Liver (tissue), 9 donors: ENCODE data around the gene GSK3B. TPM values are rescaled to one million over a fixed set of nuclear protein-coding genes. Genes with fewer than 3 reads are reported as not detected.

Experiments used
- DNase-seq: peaks from one replicate; pipeline ENCODE4 v3.0.0-alpha.2; 2017; ENCODE audit warnings: low spot score
- H3K27ac ChIP-seq, 2 donors: one replicate each; pipeline ENCODE4 v1.7.0; 2013; ENCODE audit warnings: inconsistent platforms in 2 of 2, low read length in 2 of 2, control low read depth in 1 of 2, low read depth in 1 of 2, mild to moderate bottlenecking in 1 of 2
- H3K27me3 ChIP-seq, 4 donors: one replicate each; pipeline versions ENCODE4 v1.6.1 to v1.7.0; 2013; ENCODE audit warnings: low read length in 3 of 4, inconsistent platforms in 1 of 4, mild to moderate bottlenecking in 1 of 4, moderate library complexity in 1 of 4; ENCODE audit not compliant: control insufficient read depth in 4 of 4, insufficient read depth in 4 of 4
- H3K36me3 ChIP-seq, 4 donors: one replicate each; pipeline versions ENCODE4 v1.6.1 to v1.7.0; 2013; ENCODE audit warnings: low read length in 3 of 4, mild to moderate bottlenecking in 3 of 4, low read depth in 1 of 4, moderate library complexity in 1 of 4; ENCODE audit not compliant: control insufficient read depth in 4 of 4, insufficient read depth in 3 of 4
- H3K4me1 ChIP-seq, 4 donors: one replicate each; pipeline versions ENCODE4 v1.6.1 to v1.7.0; 2013; ENCODE audit warnings: low read length in 3 of 4, mild to moderate bottlenecking in 3 of 4, moderate library complexity in 1 of 4; ENCODE audit not compliant: control insufficient read depth in 4 of 4, insufficient read depth in 4 of 4
- H3K4me3 ChIP-seq, 3 donors: one replicate each; pipeline versions ENCODE4 v1.6.1 to v1.7.0; 2013; ENCODE audit warnings: low read length in 3 of 3, control low read depth in 1 of 3, low read depth in 1 of 3, mild to moderate bottlenecking in 1 of 3
- H3K9ac ChIP-seq, 2 donors: one replicate each; pipeline ENCODE4 v1.7.0; 2013; ENCODE audit warnings: low read length in 2 of 2, mild to moderate bottlenecking in 2 of 2, moderate library complexity in 2 of 2, control low read depth in 1 of 2, low read depth in 1 of 2
- H3K9me3 ChIP-seq, 4 donors: one replicate each; pipeline versions ENCODE4 v1.6.1 to v1.7.0; 2013; ENCODE audit warnings: low read length in 3 of 4; ENCODE audit not compliant: control insufficient read depth in 4 of 4
- ATF3 ChIP-seq: IDR thresholded peaks from 2 replicates; pipeline ENCODE4 v1.6.1; 2016; ENCODE audit warnings: antibody characterized with exemption
- EGR1 ChIP-seq, 2 donors: IDR thresholded peaks; 2 replicates each; pipeline ENCODE4 v1.6.1; 2016 to 2018; ENCODE audit warnings: antibody characterized with exemption in 2 of 2, low read depth in 2 of 2
- FOXA1 ChIP-seq: IDR thresholded peaks from 2 replicates; pipeline ENCODE4 v1.6.1; 2016; ENCODE audit warnings: antibody characterized with exemption
- FOXA2 ChIP-seq: IDR thresholded peaks from 2 replicates; pipeline ENCODE4 v1.6.1; 2016; ENCODE audit warnings: antibody characterized with exemption
- HNF4A ChIP-seq, 2 donors: conservative IDR thresholded peaks; 2 replicates each; pipeline ENCODE4 v1.6.1; 2016; ENCODE audit warnings: antibody characterized with exemption in 2 of 2, mild to moderate bottlenecking in 2 of 2
- HNF4G ChIP-seq: IDR thresholded peaks from 2 replicates; pipeline ENCODE4 v1.6.1; 2016; ENCODE audit warnings: antibody characterized with exemption
- JUND ChIP-seq, 2 donors: IDR thresholded peaks; 2 replicates each; pipeline ENCODE4 v1.6.1; 2016; ENCODE audit warnings: antibody characterized with exemption in 2 of 2
- MAX ChIP-seq: IDR thresholded peaks from 2 replicates; pipeline ENCODE4 v1.6.1; 2016; ENCODE audit warnings: antibody characterized with exemption
- NR2F2 ChIP-seq: IDR thresholded peaks from 2 replicates; pipeline ENCODE4 v1.6.1; 2016; ENCODE audit warnings: antibody characterized with exemption
- RXRA ChIP-seq, 2 donors: IDR thresholded peaks; 2 replicates each; pipeline ENCODE4 v1.6.1; 2017 to 2018; ENCODE audit warnings: antibody characterized with exemption in 2 of 2, mild to moderate bottlenecking in 1 of 2
- SP1 ChIP-seq: IDR thresholded peaks from 2 replicates; pipeline ENCODE4 v1.6.1; 2018; ENCODE audit warnings: antibody characterized with exemption, mild to moderate bottlenecking
- TAF1 ChIP-seq: conservative IDR thresholded peaks from 2 replicates; pipeline ENCODE4 v1.6.1; 2016; ENCODE audit warnings: antibody characterized with exemption, mild to moderate bottlenecking
- YY1 ChIP-seq: IDR thresholded peaks from 2 replicates; pipeline ENCODE4 v1.6.1; 2016; ENCODE audit warnings: antibody characterized with exemption, mild to moderate bottlenecking
- ZBTB33 ChIP-seq: IDR thresholded peaks from 2 replicates; pipeline ENCODE4 v1.6.1; 2016; ENCODE audit warnings: antibody characterized with exemption
- whole genome bisulfite sequencing: extraction: QIAGEN DNeasy Blood & Tissue Kit; methylation state at CpG from one replicate; pipeline ENCODE4 v1.1.7; 2013; 5-methylcytosine and 5-hydroxymethylcytosine counted together
- polyA plus RNA-seq, 2 donors: library from polyadenylated mRNA; stranded (reverse) in 1 of 2; unstranded in 1 of 2; fragments of 200-250 nt in 1 of 2; fragments of >200 nt in 1 of 2; fragmentation: Nextera tagmentation in 1 of 2; extraction: Ambion mirVana in 1 of 2; gene quantifications; one replicate each; pipeline versions ENCODE4 v1.2.1 to v1.2.3, GENCODE V29; 2013 to 2015
- total RNA-seq, 2 donors: library from RNA; depleted of rRNA; stranded (reverse); fragments of >200 nt; gene quantifications; one replicate each; pipeline ENCODE4 v1.2.3, GENCODE V29; 2014
- TF ChIP-seq, protein P1 (sequence below): fragments of 150-350 bp; IDR thresholded peaks from 2 replicates; pipeline ENCODE4 v1.5.1; 2017; ENCODE audit warnings: improper control_type of control experiment, low read depth, low read length; ENCODE audit not compliant: missing input control
- TF ChIP-seq, protein P2 (sequence below): IDR thresholded peaks from 2 replicates; pipeline ENCODE4 v1.6.1; 2016; ENCODE audit warnings: antibody characterized with exemption, mild to moderate bottlenecking
- donor health status: healthy.
- donor health status: healthy.
- donor health status: healthy.
- donor health status: healthy.
- donor health status: healthy.

Gene GSK3B
- total and polyA plus RNA-seq, 4 donors: 10.5 to 20.8 (median 18.5) TPM

GRCh38 chr3:120111898-120112297 is 17.7 kb upstream of the GSK3B start (continued):
- TF ChIP-seq, protein P1, sequence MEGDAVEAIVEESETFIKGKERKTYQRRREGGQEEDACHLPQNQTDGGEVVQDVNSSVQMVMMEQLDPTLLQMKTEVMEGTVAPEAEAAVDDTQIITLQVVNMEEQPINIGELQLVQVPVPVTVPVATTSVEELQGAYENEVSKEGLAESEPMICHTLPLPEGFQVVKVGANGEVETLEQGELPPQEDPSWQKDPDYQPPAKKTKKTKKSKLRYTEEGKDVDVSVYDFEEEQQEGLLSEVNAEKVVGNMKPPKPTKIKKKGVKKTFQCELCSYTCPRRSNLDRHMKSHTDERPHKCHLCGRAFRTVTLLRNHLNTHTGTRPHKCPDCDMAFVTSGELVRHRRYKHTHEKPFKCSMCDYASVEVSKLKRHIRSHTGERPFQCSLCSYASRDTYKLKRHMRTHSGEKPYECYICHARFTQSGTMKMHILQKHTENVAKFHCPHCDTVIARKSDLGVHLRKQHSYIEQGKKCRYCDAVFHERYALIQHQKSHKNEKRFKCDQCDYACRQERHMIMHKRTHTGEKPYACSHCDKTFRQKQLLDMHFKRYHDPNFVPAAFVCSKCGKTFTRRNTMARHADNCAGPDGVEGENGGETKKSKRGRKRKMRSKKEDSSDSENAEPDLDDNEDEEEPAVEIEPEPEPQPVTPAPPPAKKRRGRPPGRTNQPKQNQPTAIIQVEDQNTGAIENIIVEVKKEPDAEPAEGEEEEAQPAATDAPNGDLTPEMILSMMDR: no peak
- TF ChIP-seq FOXA1 (no peak), ZBTB33 (no peak), EGR1 (IDR thresholded peaks at IDR 0.05; ENCODE audit: low read depth in 2 of 2) (no peak), NR2F2 (no peak)

DNA sequence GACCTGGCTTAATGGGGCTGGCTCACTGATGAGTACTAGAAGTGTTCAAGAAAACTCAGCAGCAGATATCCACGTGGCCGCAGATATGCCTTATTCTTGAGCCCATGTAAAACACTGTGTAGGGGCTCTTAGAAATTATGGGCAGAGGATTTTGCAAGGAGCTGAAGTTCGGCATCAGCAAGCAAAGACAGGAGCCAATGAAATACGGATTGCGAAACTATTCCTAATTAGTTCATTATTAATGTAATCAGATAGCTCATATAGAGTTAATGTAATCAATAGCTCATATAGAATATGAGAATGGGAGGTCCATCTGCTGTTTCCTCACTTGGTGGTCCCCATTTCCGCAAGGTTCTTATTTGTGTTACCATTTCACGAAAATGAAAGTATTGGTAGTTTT is 9.0 kb upstream of the GSK3B start:
- peaks cover 0 to 9% (median 7%) of the 10 kb centered on the region in 4 donors for H3K4me1 ChIP-seq
- TF ChIP-seq JUND (IDR thresholded peaks at IDR 0.05) (no peak), HNF4G (no peak), EGR1 (IDR thresholded peaks at IDR 0.05; ENCODE audit: low read depth in 2 of 2) (no peak), YY1 (no peak), RXRA (IDR thresholded peaks at IDR 0.05) (no peak), SP1 (no peak), MAX (no peak), NR2F2 (no peak), ATF3 (no peak), HNF4A (conservative IDR thresholded peaks at IDR 0.05) (no peak), TAF1 (no peak), FOXA2 (no peak)
- TF ChIP-seq, protein P1: no peak
- TF ChIP-seq, protein P2, sequence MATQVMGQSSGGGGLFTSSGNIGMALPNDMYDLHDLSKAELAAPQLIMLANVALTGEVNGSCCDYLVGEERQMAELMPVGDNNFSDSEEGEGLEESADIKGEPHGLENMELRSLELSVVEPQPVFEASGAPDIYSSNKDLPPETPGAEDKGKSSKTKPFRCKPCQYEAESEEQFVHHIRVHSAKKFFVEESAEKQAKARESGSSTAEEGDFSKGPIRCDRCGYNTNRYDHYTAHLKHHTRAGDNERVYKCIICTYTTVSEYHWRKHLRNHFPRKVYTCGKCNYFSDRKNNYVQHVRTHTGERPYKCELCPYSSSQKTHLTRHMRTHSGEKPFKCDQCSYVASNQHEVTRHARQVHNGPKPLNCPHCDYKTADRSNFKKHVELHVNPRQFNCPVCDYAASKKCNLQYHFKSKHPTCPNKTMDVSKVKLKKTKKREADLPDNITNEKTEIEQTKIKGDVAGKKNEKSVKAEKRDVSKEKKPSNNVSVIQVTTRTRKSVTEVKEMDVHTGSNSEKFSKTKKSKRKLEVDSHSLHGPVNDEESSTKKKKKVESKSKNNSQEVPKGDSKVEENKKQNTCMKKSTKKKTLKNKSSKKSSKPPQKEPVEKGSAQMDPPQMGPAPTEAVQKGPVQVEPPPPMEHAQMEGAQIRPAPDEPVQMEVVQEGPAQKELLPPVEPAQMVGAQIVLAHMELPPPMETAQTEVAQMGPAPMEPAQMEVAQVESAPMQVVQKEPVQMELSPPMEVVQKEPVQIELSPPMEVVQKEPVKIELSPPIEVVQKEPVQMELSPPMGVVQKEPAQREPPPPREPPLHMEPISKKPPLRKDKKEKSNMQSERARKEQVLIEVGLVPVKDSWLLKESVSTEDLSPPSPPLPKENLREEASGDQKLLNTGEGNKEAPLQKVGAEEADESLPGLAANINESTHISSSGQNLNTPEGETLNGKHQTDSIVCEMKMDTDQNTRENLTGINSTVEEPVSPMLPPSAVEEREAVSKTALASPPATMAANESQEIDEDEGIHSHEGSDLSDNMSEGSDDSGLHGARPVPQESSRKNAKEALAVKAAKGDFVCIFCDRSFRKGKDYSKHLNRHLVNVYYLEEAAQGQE: no peak
- no peaks in the 10 kb centered on the region for H3K9me3 ChIP-seq
- no peaks in the 10 kb centered on the region for H3K27me3 ChIP-seq
- H3K36me3 ChIP-seq: peaks cover 0 to 2% (median 1%) of the 10 kb centered on the region in 4 donors
- no peak for DNase-seq
- WGBS: 84% methylated on average over 7 of the region's 7 CpGs
- no peak overlapping the region for H3K4me3 ChIP-seq
- H3K9ac ChIP-seq: no peak overlapping the region
- H3K27ac ChIP-seq: no peak overlapping the region
